ENCODE results near the gene LUZP1.

DNA sequence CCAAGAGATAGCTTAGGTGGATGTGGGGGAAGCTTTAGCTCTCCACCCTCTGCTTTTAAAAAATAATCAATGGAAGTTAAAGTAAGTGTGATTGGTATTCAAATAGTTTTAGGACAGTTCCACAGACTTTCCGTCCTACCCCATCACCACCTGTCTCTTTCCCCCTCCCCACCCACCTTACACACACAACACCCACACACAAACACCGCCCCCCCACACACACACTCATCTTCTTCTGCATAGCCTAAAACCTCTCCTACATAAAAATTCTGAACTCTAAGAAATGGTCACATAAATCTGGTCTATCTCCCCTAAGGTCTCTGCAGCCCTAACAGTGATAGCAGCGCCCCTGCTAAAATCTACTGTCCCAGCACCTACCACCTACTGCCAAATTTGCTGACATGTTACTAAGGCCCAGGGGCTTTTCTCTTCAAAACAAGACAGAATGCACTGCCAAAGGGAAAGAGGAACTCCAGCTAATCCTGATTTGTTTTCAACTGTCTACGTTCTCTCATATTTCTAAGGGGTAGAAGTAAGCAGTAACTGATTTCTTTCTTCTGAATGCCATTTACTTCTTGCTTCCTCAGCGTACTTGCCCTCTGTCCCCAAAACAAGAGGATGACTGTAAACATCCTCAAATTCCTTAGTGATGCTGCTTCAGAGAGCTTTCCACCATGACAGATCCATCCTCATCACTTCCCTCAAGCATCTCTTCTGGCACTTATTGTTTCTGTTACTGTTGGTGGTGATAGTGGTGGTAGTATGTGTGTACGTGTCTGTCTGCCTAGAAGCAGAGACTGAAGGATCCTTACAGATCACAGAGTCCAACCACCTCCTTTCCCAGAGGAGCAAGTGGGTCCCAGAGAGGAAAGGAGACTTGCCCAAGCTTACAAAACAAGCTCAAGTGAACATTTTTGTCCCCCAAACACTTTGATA lies 56.8 kb downstream of the LUZP1 start:
- no peak for TF ChIP-seq POLR2A (IDR thresholded peaks at IDR 0.05; ENCODE audit: low read depth, low read length)
- TF ChIP-seq BCL11A (IDR thresholded peaks at IDR 0.05; ENCODE audit: low read depth, low read length) = no peak
- TF ChIP-seq, protein P1, sequence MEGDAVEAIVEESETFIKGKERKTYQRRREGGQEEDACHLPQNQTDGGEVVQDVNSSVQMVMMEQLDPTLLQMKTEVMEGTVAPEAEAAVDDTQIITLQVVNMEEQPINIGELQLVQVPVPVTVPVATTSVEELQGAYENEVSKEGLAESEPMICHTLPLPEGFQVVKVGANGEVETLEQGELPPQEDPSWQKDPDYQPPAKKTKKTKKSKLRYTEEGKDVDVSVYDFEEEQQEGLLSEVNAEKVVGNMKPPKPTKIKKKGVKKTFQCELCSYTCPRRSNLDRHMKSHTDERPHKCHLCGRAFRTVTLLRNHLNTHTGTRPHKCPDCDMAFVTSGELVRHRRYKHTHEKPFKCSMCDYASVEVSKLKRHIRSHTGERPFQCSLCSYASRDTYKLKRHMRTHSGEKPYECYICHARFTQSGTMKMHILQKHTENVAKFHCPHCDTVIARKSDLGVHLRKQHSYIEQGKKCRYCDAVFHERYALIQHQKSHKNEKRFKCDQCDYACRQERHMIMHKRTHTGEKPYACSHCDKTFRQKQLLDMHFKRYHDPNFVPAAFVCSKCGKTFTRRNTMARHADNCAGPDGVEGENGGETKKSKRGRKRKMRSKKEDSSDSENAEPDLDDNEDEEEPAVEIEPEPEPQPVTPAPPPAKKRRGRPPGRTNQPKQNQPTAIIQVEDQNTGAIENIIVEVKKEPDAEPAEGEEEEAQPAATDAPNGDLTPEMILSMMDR (IDR thresholded peaks at IDR 0.05 in 2 of 3, conservative IDR thresholded peaks at IDR 0.05 in 1 of 3; ENCODE audit: control insufficient read depth in 2 of 3, extremely low read depth in 1 of 3, insufficient read depth in 1 of 3, low read depth in 3 of 3, low read length in 3 of 3) = no peak
- TF ChIP-seq TAF1 (IDR thresholded peaks at IDR 0.05; ENCODE audit: borderline replicate concordance, low read depth, low read length) = no peak
- no peak for TF ChIP-seq TCF12 (IDR thresholded peaks at IDR 0.05; ENCODE audit: low read depth, low read length)
- no peak for TF ChIP-seq NRF1 (conservative IDR thresholded peaks at IDR 0.05; ENCODE audit: low read depth, low read length)
- TF ChIP-seq, protein P2, sequence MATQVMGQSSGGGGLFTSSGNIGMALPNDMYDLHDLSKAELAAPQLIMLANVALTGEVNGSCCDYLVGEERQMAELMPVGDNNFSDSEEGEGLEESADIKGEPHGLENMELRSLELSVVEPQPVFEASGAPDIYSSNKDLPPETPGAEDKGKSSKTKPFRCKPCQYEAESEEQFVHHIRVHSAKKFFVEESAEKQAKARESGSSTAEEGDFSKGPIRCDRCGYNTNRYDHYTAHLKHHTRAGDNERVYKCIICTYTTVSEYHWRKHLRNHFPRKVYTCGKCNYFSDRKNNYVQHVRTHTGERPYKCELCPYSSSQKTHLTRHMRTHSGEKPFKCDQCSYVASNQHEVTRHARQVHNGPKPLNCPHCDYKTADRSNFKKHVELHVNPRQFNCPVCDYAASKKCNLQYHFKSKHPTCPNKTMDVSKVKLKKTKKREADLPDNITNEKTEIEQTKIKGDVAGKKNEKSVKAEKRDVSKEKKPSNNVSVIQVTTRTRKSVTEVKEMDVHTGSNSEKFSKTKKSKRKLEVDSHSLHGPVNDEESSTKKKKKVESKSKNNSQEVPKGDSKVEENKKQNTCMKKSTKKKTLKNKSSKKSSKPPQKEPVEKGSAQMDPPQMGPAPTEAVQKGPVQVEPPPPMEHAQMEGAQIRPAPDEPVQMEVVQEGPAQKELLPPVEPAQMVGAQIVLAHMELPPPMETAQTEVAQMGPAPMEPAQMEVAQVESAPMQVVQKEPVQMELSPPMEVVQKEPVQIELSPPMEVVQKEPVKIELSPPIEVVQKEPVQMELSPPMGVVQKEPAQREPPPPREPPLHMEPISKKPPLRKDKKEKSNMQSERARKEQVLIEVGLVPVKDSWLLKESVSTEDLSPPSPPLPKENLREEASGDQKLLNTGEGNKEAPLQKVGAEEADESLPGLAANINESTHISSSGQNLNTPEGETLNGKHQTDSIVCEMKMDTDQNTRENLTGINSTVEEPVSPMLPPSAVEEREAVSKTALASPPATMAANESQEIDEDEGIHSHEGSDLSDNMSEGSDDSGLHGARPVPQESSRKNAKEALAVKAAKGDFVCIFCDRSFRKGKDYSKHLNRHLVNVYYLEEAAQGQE (IDR thresholded peaks at IDR 0.05; ENCODE audit: low read depth, low read length) = no peak
- no peak for TF ChIP-seq RAD21 (IDR thresholded peaks at IDR 0.05; ENCODE audit: insufficient read depth, low read depth, low read length)
- no peak for TF ChIP-seq STAT1 (conservative IDR thresholded peaks at IDR 0.05)
- no peak for TF ChIP-seq POU2F2 (IDR thresholded peaks at IDR 0.05; ENCODE audit: borderline replicate concordance, low read depth, low read length)
- no peak for TF ChIP-seq POLR2AphosphoS5 (IDR thresholded peaks at IDR 0.05; ENCODE audit: low read length)

Measured in GM12878 (cell line).